Kidney (tissue), 14 donors: ENCODE data around the gene MADD. TPM values are rescaled to one million over a fixed set of nuclear protein-coding genes. Genes with fewer than 3 reads are reported as not detected.

Experiments used
- DNase-seq, 5 donors: peaks; one replicate each; pipeline ENCODE4 v3.0.0-alpha.2; 2013 to 2020
- FAIRE-seq: peaks from 2 replicates; lab custom pipeline; 2012; peaks lifted over from hg19 to GRCh38; lab: Jason Lieb, UNC
- H3K27ac ChIP-seq, 2 donors: one replicate each; pipeline ENCODE4 v1.7.0; 2013; ENCODE audit warnings: low read depth in 2 of 2, low read length in 2 of 2, inconsistent platforms in 1 of 2
- H3K27me3 ChIP-seq: one replicate; pipeline ENCODE4 v1.7.1; 2013; ENCODE audit warnings: low read length, inconsistent platforms; ENCODE audit not compliant: control insufficient read depth, insufficient read depth
- H3K36me3 ChIP-seq, 3 donors: one replicate each; pipeline versions ENCODE4 v1.7.0 to v1.7.1; 2013; ENCODE audit warnings: low read length in 3 of 3, control low read depth in 1 of 3, inconsistent platforms in 1 of 3; ENCODE audit not compliant: insufficient read depth in 3 of 3, control insufficient read depth in 2 of 3
- H3K4me1 ChIP-seq, 3 donors: one replicate each; pipeline versions ENCODE4 v1.7.0 to v1.7.1; 2013; ENCODE audit warnings: low read length in 3 of 3, inconsistent platforms in 1 of 3, low read depth in 1 of 3; ENCODE audit not compliant: control insufficient read depth in 2 of 3, insufficient read depth in 2 of 3
- H3K4me3 ChIP-seq, 3 donors: one replicate each; pipeline versions ENCODE4 v1.7.0 to v1.8.1; 2013; ENCODE audit warnings: low read length in 3 of 3, control low read depth in 1 of 3, inconsistent platforms in 1 of 3
- H3K9ac ChIP-seq, 3 donors: one replicate each; pipeline versions ENCODE4 v1.7.0 to v1.7.1; 2013; ENCODE audit warnings: low read length in 3 of 3, control low read depth in 1 of 3, inconsistent platforms in 1 of 3
- H3K9me3 ChIP-seq, 3 donors: one replicate each; pipeline versions ENCODE4 v1.7.0 to v1.7.1; 2013; ENCODE audit warnings: low read length in 3 of 3, control low read depth in 1 of 3, inconsistent platforms in 1 of 3; ENCODE audit not compliant: control insufficient read depth in 2 of 3, insufficient read depth in 1 of 3
- CTCF ChIP-seq: IDR thresholded peaks from 3 replicates; pipeline ENCODE4 v1.5.1; 2012; ENCODE audit warnings: mild to moderate bottlenecking, moderate library complexity, borderline replicate concordance; ENCODE audit not compliant: insufficient read depth; ENCODE audit errors: extremely low read depth
- intact Hi-C: fragments of 100-400 bp; cut with DNase I; formaldehyde crosslinking; loops from one replicate; pipeline ENCODE4 v1.11.1; 2022
- polyA plus RNA-seq: library from polyadenylated mRNA; stranded (reverse); fragments of 350-450 nt; fragmentation: Illumina TruSeq; extraction: RNeasy Lipid Tissue Mini Kit (QIAGEN cat#74804); gene quantifications from one replicate; pipeline ENCODE4 v1.2.3, GENCODE V29; 2014; ENCODE audit warnings: low read depth, low replicate concordance; ENCODE audit not compliant: insufficient read depth
- total RNA-seq: library from RNA; stranded (reverse); fragmentation: NEBNext Ultra II Directional; extraction: Animal tissue kit (Norgen Biotek cat#: 25700); gene quantifications from one replicate; pipeline ENCODE4 v1.2.1, GENCODE V29; 2021
- donor health status: control.
- donor health status: control.
- donor health status: control.
- donor health status: control.
- donor health status: control.
- donor health status: DM: yes; HTN: yes; CAD: no.
- donor health status: Normal renal cell carcinoma (clear cell type).

Gene MADD
- total and polyA plus RNA-seq, 2 donors from 2014 or later = 19.0 to 39.2 TPM

- TF ChIP-seq CTCF = no peak
- H3K4me3 ChIP-seq = no peak overlapping the region
- DNase-seq (peak in 1 of 5 donors; percentile 65), FAIRE-seq (no peak)
- no peaks in the 10 kb centered on the region for H3K4me1 ChIP-seq
- H3K27me3 ChIP-seq = no peaks in the 10 kb centered on the region
- no peak overlapping the region for H3K9ac ChIP-seq
- H3K36me3 ChIP-seq = no peaks in the 10 kb centered on the region
- H3K9me3 ChIP-seq = no peaks in the 10 kb centered on the region
- intact Hi-C loops = no loop called here
- H3K27ac ChIP-seq = no peak overlapping the region
These were observed 72.3 kb downstream of the MADD start for GRCh38 chr11:47342036-47342803.

- H3K27ac ChIP-seq = no peak overlapping the region
- no peak overlapping the region for H3K4me3 ChIP-seq
- H3K36me3 ChIP-seq = no peaks in the 10 kb centered on the region
- intact Hi-C loops = no loop called here
- FAIRE-seq (no peak), DNase-seq (peak in 1 of 5 donors; percentile 41)
- no peaks in the 10 kb centered on the region for H3K27me3 ChIP-seq
- H3K4me1 ChIP-seq = no peaks in the 10 kb centered on the region
- H3K9ac ChIP-seq = no peak overlapping the region
- H3K9me3 ChIP-seq = no peaks in the 10 kb centered on the region
- TF ChIP-seq CTCF = no peak
These were observed 72.9 kb downstream of the MADD start for GRCh38 chr11:47342854-47343253.

GRCh38 chr11:47345890-47346563, 76.1 kb downstream of the MADD start:
- intact Hi-C loops = no loop called here
- FAIRE-seq (no peak), DNase-seq (peak in 1 of 5 donors; percentile 57)

More at GRCh38 chr11:47345890-47346563, 76.1 kb downstream of the MADD start:
- Histone ChIP-seq H3K9me3 (no peaks in the 10 kb centered on the region), H3K27ac (no peak overlapping the region), H3K9ac (no peak overlapping the region), H3K4me3 (no peak overlapping the region), H3K4me1 (peaks cover 0 to under 1% (median 0%) of the 10 kb centered on the region in 3 donors), H3K36me3 (no peaks in the 10 kb centered on the region), H3K27me3 (no peaks in the 10 kb centered on the region)
- TF ChIP-seq CTCF = no peak
